ENCODE measurements around the gene C1QTNF3. TPM values are rescaled to one million over a fixed set of nuclear protein-coding genes. Genes with fewer than 3 reads are reported as not detected.
A peak's percentile ranks its signal among the peaks of the same experiment; 100 is the strongest.

The C1QTNF3 gene
- total and polyA plus RNA-seq, 2 of the 8 experiments (the other 6 are each of a cell fraction or from before 2014, with no cell fraction given): 1.0 to 1.2 TPM

DNA sequence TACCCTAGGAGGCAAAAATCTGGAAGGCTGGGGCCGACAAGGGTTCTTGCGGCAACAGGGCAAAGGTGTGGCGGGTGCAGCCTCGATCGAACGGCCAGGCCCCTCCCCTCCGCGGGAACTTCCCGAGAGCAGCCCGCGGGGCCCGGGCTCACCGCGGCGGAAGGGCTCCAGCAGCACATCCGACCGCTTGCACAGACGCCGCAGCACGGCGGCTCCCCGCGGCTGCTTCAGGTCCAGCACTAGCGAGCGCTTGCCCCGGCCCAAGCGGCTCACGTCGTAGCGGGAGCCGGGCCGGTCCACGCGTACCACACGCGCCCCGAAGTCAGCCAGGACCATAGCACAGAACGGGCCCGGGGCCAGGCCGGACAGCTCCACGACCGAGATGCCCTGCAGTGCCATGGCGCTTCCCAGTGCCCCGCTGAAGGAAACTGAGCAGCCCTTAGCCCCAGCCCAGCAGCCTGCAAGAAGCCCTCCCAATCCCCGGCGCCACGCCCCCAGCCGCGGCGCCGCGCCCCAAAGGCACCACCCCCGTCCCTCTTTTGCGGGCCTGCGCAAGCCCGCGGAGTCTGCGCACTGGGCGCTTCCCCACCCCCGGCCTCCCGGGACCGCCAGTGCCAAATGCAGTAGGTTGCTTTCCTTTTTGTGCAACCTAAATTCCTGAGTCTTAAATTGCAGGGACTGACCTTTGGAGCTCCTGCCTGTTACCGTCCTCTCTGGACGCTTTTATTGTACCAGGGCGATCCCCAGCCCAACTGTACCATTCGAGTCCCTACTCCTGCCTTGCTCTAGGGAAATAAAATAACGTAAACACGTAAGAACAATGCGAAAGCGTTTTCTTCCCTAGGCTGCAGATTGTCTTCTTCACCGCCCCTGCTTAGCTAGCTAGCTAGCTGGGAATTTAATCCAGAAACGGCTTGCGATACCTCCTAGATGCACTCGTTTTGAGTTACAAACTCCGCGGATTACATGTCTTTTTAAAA, 35.1 kb downstream of the C1QTNF3 start, which contains the start of gene AMACR (continued):
- TF ChIP-seq, protein P1, sequence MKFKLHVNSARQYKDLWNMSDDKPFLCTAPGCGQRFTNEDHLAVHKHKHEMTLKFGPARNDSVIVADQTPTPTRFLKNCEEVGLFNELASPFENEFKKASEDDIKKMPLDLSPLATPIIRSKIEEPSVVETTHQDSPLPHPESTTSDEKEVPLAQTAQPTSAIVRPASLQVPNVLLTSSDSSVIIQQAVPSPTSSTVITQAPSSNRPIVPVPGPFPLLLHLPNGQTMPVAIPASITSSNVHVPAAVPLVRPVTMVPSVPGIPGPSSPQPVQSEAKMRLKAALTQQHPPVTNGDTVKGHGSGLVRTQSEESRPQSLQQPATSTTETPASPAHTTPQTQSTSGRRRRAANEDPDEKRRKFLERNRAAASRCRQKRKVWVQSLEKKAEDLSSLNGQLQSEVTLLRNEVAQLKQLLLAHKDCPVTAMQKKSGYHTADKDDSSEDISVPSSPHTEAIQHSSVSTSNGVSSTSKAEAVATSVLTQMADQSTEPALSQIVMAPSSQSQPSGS (IDR thresholded peaks at IDR 0.05; ENCODE audit: low read length): no peak
- no peak for TF ChIP-seq CEBPB (IDR thresholded peaks at IDR 0.05; ENCODE audit: low read depth, low read length)
- peak; percentile 93 for TF ChIP-seq PHF8 (conservative IDR thresholded peaks at IDR 0.05; ENCODE audit: low read depth, low read length)
- TF ChIP-seq, protein P2, sequence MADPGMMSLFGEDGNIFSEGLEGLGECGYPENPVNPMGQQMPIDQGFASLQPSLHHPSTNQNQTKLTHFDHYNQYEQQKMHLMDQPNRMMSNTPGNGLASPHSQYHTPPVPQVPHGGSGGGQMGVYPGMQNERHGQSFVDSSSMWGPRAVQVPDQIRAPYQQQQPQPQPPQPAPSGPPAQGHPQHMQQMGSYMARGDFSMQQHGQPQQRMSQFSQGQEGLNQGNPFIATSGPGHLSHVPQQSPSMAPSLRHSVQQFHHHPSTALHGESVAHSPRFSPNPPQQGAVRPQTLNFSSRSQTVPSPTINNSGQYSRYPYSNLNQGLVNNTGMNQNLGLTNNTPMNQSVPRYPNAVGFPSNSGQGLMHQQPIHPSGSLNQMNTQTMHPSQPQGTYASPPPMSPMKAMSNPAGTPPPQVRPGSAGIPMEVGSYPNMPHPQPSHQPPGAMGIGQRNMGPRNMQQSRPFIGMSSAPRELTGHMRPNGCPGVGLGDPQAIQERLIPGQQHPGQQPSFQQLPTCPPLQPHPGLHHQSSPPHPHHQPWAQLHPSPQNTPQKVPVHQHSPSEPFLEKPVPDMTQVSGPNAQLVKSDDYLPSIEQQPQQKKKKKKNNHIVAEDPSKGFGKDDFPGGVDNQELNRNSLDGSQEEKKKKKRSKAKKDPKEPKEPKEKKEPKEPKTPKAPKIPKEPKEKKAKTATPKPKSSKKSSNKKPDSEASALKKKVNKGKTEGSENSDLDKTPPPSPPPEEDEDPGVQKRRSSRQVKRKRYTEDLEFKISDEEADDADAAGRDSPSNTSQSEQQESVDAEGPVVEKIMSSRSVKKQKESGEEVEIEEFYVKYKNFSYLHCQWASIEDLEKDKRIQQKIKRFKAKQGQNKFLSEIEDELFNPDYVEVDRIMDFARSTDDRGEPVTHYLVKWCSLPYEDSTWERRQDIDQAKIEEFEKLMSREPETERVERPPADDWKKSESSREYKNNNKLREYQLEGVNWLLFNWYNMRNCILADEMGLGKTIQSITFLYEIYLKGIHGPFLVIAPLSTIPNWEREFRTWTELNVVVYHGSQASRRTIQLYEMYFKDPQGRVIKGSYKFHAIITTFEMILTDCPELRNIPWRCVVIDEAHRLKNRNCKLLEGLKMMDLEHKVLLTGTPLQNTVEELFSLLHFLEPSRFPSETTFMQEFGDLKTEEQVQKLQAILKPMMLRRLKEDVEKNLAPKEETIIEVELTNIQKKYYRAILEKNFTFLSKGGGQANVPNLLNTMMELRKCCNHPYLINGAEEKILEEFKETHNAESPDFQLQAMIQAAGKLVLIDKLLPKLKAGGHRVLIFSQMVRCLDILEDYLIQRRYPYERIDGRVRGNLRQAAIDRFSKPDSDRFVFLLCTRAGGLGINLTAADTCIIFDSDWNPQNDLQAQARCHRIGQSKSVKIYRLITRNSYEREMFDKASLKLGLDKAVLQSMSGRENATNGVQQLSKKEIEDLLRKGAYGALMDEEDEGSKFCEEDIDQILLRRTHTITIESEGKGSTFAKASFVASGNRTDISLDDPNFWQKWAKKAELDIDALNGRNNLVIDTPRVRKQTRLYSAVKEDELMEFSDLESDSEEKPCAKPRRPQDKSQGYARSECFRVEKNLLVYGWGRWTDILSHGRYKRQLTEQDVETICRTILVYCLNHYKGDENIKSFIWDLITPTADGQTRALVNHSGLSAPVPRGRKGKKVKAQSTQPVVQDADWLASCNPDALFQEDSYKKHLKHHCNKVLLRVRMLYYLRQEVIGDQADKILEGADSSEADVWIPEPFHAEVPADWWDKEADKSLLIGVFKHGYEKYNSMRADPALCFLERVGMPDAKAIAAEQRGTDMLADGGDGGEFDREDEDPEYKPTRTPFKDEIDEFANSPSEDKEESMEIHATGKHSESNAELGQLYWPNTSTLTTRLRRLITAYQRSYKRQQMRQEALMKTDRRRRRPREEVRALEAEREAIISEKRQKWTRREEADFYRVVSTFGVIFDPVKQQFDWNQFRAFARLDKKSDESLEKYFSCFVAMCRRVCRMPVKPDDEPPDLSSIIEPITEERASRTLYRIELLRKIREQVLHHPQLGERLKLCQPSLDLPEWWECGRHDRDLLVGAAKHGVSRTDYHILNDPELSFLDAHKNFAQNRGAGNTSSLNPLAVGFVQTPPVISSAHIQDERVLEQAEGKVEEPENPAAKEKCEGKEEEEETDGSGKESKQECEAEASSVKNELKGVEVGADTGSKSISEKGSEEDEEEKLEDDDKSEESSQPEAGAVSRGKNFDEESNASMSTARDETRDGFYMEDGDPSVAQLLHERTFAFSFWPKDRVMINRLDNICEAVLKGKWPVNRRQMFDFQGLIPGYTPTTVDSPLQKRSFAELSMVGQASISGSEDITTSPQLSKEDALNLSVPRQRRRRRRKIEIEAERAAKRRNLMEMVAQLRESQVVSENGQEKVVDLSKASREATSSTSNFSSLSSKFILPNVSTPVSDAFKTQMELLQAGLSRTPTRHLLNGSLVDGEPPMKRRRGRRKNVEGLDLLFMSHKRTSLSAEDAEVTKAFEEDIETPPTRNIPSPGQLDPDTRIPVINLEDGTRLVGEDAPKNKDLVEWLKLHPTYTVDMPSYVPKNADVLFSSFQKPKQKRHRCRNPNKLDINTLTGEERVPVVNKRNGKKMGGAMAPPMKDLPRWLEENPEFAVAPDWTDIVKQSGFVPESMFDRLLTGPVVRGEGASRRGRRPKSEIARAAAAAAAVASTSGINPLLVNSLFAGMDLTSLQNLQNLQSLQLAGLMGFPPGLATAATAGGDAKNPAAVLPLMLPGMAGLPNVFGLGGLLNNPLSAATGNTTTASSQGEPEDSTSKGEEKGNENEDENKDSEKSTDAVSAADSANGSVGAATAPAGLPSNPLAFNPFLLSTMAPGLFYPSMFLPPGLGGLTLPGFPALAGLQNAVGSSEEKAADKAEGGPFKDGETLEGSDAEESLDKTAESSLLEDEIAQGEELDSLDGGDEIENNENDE (IDR thresholded peaks at IDR 0.05; ENCODE audit: insufficient replicate concordance, low read length): no peak
- no peak for TF ChIP-seq CTBP2 (IDR thresholded peaks at IDR 0.05; ENCODE audit: borderline replicate concordance, insufficient read depth, insufficient read length, low read length)
- no peak for TF ChIP-seq SP4 (IDR thresholded peaks at IDR 0.05; ENCODE audit: low read length)
